Measurements from ENCODE around the gene KIAA1614. TPM values are rescaled to one million over a fixed set of nuclear protein-coding genes. Genes with fewer than 3 reads are reported as not detected.

Gene KIAA1614, protein sequence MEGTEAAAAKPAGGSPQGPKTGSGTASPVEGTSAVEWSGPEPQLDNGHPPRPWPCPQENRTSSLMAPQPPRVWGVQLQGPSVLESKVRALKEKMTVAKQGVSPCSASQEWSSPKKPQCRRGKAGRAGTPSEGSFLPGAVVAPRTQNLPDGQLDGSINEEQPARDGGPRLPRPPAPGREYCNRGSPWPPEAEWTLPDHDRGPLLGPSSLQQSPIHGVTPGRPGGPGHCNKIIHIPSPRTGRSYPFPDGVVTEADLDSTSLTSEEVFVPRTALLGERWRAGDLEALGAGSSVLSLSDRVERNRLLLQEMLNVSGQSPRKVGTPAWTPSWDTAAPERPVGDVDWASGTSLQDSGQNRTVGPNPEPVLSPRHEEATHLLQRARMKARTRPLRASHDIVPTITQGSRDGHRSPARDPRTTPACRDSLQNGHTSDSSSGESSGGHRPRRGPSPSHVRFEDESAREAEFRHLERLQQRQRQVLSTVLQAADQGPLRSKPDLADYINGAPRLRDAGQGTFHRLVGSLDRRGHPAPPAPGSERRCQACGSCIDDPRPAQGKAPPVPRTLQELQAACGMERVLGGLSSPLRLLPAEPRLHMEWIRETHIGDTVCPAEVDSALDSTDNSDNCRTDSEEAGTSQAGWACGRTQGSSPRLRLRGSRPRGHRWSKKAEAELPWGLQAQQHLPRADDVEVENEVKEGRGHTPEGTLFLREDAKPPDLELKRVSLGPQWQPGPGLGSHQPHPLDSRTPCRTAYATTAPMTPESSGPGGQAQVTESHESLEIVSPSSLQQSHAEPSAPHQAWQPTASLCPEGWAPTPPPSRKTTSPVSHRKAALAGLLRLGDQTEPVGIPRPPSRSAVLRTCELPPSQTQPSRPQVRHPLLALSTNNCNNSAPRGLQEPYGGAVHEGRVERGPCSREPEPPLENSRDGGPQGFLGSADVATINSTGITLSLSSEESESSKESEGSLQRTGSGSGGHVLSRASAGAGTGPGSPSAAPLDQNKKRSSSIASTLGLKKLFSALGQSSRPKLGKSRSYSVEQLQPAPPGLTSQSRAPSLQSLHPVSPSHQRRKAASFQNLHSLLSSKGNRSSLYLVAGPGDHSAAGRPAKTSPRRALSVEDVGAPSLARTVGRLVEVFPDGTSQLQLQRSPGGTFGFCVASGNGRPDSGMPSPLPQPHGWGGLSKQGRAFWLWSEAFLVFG
- total RNA-seq = 10 to 100 TPM in 2 of 4 donors, 1 to 10 TPM in 2; 6.3 to 13.9 (median 10.1) TPM

DNA sequence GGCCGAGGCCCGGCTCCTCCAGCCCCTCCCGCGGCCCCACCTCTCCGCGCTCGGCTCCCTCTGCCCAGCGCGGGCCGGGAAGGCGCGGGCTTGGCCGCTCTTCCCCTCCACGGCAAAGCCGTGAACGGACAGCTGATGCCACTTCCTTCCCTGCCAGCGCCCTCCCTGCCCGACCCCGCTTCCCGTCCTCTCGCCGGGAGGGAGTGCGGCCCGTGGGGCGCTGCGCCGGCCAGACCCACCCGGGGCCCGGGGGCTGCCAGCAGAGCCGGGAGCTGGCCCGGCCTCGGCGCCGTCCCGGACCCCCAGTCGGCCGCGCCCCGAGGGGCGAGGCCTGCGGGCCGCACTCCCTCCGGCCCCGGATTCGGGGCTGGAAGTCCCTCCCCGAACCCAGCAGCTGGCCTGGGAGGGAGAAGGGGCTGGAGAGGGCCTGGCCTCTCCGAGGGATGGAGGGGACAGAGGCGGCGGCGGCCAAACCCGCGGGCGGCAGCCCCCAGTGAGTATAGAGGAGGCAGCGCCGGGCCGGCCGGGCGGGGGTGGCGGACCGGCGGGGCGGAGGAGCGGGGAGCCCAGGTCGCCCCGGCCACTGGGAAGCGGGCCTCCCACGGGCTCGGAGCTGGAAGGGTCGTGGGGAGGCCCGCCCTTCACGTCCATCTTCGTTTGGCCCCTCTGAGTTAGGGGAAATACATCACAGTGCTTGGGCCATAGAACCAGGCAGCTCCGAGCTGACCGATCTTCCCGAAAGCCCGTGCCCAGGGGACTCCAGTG is at the start of gene KIAA1614:
Gene KIAA1614, plus strand, starts transcription at position 97 of the 765 bp plus-strand sequence. Its CDS starts 347 bp downstream, at position 444.
- TF ChIP-seq, protein P1, sequence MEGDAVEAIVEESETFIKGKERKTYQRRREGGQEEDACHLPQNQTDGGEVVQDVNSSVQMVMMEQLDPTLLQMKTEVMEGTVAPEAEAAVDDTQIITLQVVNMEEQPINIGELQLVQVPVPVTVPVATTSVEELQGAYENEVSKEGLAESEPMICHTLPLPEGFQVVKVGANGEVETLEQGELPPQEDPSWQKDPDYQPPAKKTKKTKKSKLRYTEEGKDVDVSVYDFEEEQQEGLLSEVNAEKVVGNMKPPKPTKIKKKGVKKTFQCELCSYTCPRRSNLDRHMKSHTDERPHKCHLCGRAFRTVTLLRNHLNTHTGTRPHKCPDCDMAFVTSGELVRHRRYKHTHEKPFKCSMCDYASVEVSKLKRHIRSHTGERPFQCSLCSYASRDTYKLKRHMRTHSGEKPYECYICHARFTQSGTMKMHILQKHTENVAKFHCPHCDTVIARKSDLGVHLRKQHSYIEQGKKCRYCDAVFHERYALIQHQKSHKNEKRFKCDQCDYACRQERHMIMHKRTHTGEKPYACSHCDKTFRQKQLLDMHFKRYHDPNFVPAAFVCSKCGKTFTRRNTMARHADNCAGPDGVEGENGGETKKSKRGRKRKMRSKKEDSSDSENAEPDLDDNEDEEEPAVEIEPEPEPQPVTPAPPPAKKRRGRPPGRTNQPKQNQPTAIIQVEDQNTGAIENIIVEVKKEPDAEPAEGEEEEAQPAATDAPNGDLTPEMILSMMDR (IDR thresholded peaks at IDR 0.05; ENCODE audit: low read depth) = no peak

DNA sequence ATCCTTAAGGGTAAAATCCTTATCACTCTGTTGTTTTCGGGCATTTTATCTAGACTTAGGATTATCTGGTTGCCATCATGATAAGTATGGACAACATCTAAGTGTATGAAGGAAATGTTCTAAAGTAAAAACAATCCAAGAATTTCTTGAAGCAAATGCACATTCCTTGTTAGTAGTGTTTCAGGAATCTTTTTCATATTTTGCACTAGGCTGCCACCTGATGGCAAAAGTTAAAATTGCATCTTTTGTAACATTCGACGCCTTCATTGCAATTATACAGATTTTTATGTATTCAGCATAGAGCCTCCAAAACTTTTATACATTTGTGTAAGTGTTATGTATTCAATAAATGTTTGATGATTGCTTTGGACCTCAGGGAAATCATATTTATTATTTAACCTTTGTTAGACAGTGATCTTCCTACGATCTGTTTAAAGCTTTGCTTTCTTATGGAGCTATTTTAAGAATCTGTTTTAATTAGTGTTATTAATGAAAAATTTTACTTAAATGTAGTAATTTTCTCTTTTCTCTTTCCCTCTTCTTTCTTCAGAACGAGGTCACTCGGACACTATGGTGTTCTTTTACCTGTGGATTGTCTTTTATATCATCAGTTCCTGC is 49.4 kb upstream of the KIAA1614 start:
- TF ChIP-seq, protein P1 (IDR thresholded peaks at IDR 0.05; ENCODE audit: low read depth) = no peak

DNA sequence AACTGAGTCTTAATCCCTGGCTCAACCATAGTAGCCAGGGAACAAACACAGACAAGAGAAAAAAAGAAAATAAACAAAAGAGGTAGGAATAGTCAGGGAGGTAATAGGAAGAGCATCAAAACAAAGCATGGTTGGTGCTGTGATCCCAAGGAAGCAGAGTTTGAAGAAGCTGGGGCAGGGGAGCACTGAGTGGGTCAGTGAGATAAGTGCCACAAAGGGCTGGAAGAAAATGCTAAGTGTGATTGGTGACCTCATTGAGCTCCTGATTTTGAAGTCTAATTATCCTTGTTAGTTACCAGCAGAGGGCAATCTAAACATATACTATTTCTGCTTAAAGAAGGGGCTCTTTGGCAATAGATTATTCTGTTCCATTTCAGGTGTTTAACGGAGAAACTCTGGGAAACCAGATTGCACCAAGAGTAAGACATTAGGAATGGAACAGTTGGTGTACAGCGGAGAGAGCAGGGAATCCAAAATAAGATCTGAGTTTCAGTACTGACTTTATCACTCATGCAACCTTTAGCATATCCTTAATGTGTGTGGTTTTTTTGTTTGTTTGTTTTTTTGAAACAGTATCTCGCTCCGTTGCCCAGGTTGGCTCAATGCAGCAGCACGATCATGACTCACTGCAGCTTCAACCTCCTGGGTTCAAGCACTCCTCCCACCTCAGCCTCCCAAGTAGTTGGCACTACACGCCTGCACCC is 30.7 kb upstream of the KIAA1614 start:
- TF ChIP-seq, protein P1 (IDR thresholded peaks at IDR 0.05; ENCODE audit: low read depth) = no peak

DNA sequence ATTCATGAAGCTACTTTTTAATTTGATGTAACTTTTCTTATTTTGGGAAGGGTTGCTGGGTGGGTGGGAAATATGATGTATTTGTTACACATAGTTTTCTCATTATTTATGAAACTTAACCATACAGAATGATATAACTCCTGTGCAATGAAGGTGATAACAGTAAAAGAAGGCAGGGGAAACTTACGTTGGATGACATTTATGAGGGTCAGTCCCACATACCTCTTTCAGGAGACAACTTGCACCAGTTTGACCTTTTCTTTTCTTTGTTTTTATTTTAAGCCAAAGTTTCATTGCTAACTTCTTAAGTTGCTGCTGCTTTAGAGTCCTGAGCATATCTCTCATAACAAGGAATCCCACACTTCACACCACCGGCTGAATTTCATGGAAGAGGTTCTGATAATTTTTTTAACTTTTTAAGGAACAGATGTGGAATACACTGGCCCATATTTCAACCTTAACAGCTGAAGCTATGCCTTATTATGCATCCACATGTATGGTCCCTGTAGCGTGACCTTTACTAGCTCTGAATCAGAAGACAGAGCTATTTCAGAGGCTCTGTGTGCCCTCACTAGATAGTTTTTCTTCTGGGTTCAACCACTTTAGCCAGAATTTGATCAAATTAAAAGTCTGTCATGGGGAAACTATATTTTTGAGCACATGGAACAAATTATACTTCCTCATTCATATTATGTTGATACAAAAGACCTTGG is 28.0 kb upstream of the KIAA1614 start:
- TF ChIP-seq, protein P1 (IDR thresholded peaks at IDR 0.05; ENCODE audit: low read depth) = no peak

DNA sequence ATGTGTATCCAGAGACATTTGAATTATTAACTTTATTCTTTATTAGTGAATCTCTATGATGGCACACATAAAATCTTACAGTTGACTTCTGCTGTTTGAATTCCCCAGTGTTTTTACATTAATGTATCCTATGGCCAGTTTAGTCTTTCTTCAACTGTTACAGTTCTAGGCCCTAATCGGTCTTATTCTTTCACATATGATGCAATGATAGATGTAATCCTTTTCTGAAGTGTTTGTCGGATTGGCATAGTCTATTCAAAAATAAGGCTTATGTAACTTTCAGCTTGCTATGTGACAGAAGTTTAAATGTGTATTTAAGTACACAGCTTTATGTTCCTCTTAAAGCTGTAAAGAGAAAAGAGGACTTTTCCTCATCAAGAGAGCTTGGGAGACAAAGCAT is 26.4 kb upstream of the KIAA1614 start:
- TF ChIP-seq, protein P1 (IDR thresholded peaks at IDR 0.05; ENCODE audit: low read depth) = no peak

All from subcutaneous adipose tissue (tissue), 4 donors.